Sigmoid colon (tissue), 4 donors: ENCODE results near the gene SARS2.

ENCODE experiments used
- CTCF ChIP-seq, 4 experiments: fragments of 450-650 bp in 3 of 4; fragments of 200-600 bp in 1 of 4; IDR thresholded peaks; one replicate each; pipeline ENCODE4 v1.5.1; 2016 to 2019; ENCODE audit warnings: antibody characterized with exemption in 4 of 4, mild to moderate bottlenecking in 3 of 4, moderate library complexity in 2 of 4
- EP300 ChIP-seq, 4 donors: sonication (generic); formaldehyde crosslinking; IDR thresholded peaks; one replicate each; pipeline ENCODE4 v1.6.1; 2017; ENCODE audit warnings: antibody characterized with exemption in 4 of 4
- POLR2A ChIP-seq, 2 donors: fragments of 450-650 bp; IDR thresholded peaks; one replicate each; pipeline ENCODE4 v1.6.1; 2016; ENCODE audit warnings: antibody characterized with exemption in 2 of 2, mild to moderate bottlenecking in 2 of 2, moderate library complexity in 2 of 2
- POLR2AphosphoS5 ChIP-seq, 4 donors: sonication (generic); formaldehyde crosslinking; IDR thresholded peaks; one replicate each; pipeline ENCODE4 v1.6.1; 2017; ENCODE audit warnings: antibody characterized with exemption in 4 of 4

GRCh38 chr19:38917516-38917915, 13.0 kb downstream of the SARS2 start:
- no peak for TF ChIP-seq CTCF (IDR thresholded peaks at IDR 0.05)
- TF ChIP-seq POLR2A (IDR thresholded peaks at IDR 0.05) = no peak
- TF ChIP-seq POLR2AphosphoS5 (IDR thresholded peaks at IDR 0.05) = no peak
- TF ChIP-seq EP300 (IDR thresholded peaks at IDR 0.05) = no peak
